HFFc6 (cell line): ENCODE results near the gene GAA. TPM values are rescaled to one million over a fixed set of nuclear protein-coding genes. Genes with fewer than 3 reads are reported as not detected.

Source experiments
- DNase-seq: peaks from one replicate; pipeline ENCODE4 v3.0.0-alpha.2; 2018
- H3K27ac Mint-ChIP-seq: 2 replicates; pipeline ENCODE4 v1.8.0; 2020; ENCODE audit warnings: mild to moderate bottlenecking, mixed read lengths
- H3K27me3 Mint-ChIP-seq: 2 replicates; pipeline ENCODE4 v1.8.0; 2021; ENCODE audit warnings: mild to moderate bottlenecking, moderate library complexity, mixed read lengths; ENCODE audit not compliant: insufficient read depth
- H3K36me3 Mint-ChIP-seq: 2 replicates; pipeline ENCODE4 v1.8.0; 2021; ENCODE audit warnings: low read depth, mixed read lengths
- H3K4me1 Mint-ChIP-seq: 2 replicates; pipeline ENCODE4 v1.8.0; 2020; ENCODE audit warnings: low read depth, mixed read lengths
- H3K4me3 Mint-ChIP-seq: 2 replicates; pipeline ENCODE4 v1.8.0; 2020; ENCODE audit warnings: mild to moderate bottlenecking, moderate library complexity, mixed read lengths
- H3K9me3 Mint-ChIP-seq: 2 replicates; pipeline ENCODE4 v1.8.0; 2020; ENCODE audit warnings: mild to moderate bottlenecking, mixed read lengths
- long read RNA-seq: library from polyadenylated mRNA; unstranded; transcript quantifications from one replicate; pipeline ENCODE4 v2.0.0, GENCODE V29; 2019
- total RNA-seq, 6 experiments: library from RNA; stranded (reverse); fragmentation: NEBNext Ultra II Directional; extraction: Animal tissue kit (Norgen Biotek cat#: 25700); gene quantifications; 2 replicates in 1 of 6; 3 replicates in 5 of 6; pipeline ENCODE4 v1.2.3, GENCODE V29; 2021
- TF ChIP-seq, protein P1 (sequence below): fragments of 200-600 bp; sonication (generic); IDR thresholded peaks from 2 replicates; pipeline ENCODE4 v1.5.0; 2021; ENCODE audit warnings: antibody characterized with exemption, mild to moderate bottlenecking

Gene GAA
- 10 to 100 TPM; 17.4 to 34.1 (median 18.6) TPM for total RNA-seq
- long read RNA-seq, transcript GAA-202 (21 exons, 3,549 nt), result major isoform, 8 of 39 reads
- long read RNA-seq, partial matches to known transcripts, result 20 of 39 reads
- long read RNA-seq, other reads (novel, unspliced or antisense), result 8 of 39 reads

DNA sequence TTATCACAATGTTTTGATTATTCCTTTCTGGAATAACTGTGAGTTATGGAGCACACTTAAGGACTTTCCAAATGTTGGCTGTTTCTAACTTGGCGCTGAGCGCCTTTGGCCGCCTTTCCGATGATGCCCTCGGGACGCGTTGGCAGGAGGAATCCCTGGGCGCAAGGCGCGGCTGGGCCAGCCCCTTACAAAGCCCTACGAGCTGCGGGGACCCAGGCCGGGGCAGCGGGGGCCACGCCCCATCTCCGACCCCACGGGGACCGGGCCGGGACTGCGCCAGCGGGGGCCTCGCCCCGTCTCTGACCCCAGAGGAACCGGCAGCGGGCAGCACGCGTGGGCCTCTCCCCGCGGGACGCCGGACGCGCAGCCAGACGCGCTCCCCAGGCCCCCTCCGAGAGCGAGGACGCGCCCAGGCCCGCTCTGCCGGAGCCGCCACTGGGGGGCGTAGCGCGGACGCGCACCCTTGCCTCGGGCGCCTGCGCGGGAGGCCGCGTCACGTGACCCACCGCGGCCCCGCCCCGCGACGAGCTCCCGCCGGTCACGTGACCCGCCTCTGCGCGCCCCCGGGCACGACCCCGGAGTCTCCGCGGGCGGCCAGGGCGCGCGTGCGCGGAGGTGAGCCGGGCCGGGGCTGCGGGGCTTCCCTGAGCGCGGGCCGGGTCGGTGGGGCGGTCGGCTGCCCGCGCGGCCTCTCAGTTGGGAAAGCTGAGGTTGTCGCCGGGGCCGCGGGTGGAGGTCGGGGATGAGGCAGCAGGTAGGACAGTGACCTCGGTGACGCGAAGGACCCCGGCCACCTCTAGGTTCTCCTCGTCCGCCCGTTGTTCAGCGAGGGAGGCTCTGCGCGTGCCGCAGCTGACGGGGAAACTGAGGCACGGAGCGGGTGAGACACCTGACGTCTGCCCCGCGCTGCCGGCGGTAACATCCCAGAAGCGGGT lies at the start of gene GAA:
GAA (plus strand) TSS at position 571 of the 935 bp plus-strand sequence. CDS start 3,006 bp downstream, outside the sequence.
- H3K4me3 Mint-ChIP-seq, result peak within 1 kb of the TSS; percentile 97
- peak within 1 kb of the TSS; percentile 76 for H3K27ac Mint-ChIP-seq
- H3K9me3 Mint-ChIP-seq, result no peaks in the 10 kb centered on the region
- no peaks in the 10 kb centered on the region for H3K36me3 Mint-ChIP-seq
- DNase-seq, result peak; percentile 57
- peaks cover 4% of the 10 kb centered on the region for H3K27me3 Mint-ChIP-seq
- TF ChIP-seq, protein P1, sequence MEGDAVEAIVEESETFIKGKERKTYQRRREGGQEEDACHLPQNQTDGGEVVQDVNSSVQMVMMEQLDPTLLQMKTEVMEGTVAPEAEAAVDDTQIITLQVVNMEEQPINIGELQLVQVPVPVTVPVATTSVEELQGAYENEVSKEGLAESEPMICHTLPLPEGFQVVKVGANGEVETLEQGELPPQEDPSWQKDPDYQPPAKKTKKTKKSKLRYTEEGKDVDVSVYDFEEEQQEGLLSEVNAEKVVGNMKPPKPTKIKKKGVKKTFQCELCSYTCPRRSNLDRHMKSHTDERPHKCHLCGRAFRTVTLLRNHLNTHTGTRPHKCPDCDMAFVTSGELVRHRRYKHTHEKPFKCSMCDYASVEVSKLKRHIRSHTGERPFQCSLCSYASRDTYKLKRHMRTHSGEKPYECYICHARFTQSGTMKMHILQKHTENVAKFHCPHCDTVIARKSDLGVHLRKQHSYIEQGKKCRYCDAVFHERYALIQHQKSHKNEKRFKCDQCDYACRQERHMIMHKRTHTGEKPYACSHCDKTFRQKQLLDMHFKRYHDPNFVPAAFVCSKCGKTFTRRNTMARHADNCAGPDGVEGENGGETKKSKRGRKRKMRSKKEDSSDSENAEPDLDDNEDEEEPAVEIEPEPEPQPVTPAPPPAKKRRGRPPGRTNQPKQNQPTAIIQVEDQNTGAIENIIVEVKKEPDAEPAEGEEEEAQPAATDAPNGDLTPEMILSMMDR, result peak; percentile 90
- peaks cover 22% of the 10 kb centered on the region for H3K4me1 Mint-ChIP-seq

DNA sequence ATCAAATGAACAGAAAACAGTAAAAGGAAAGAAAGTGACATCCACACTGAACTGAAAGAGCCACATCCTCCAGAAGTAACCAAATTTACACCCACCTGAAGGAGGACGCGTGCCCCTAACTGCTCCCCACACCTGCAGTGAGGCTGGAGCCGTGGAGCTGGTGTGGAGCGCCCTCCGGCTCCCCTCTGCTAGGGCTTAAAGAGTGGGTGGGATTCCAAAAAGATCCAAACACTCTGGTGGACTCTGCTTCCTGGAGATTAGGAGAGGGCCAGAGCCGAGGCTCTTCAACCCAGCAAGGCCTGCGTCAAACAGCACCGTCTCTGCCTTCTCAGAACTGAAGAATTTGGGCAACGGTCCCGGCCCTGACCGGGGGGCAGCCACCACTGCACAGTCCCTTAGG lies 49.7 kb upstream of the GAA start:
- Mint-ChIP-seq H3K4me1 (peaks cover 5% of the 10 kb centered on the region; the same call in 1 of the 2 replicates), H3K36me3 (no peaks in the 10 kb centered on the region), H3K4me3 (no peak overlapping the region), H3K9me3 (no peaks in the 10 kb centered on the region), H3K27me3 (no peaks in the 10 kb centered on the region; the same call in none of the 2 replicates), H3K27ac (no peak overlapping the region)
- no peak for DNase-seq
- TF ChIP-seq, protein P1, result no peak

DNA sequence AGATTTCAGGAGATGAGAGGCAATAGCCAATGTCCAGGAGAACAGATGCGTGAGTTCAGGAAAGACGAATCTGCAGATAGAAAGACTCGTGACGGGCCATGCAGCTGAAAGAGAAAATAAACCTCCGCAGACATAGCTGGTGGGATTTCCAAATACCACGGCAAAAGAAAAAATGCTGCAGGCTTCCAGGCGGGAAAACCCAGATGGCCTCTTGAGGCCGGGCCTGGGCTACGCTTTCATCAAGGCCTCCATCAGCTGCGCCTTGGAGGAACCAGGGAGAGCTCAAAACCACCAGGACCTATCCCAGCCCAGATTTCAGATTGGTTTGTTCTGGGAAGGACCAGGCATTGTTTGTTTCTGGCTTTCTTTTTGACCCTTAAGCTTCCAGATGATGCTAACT lies 48.3 kb upstream of the GAA start:
- no peak overlapping the region for H3K4me3 Mint-ChIP-seq
- H3K27me3 Mint-ChIP-seq, result no peaks in the 10 kb centered on the region; the same call in none of the 2 replicates
- DNase-seq, result no peak
- H3K9me3 Mint-ChIP-seq, result no peaks in the 10 kb centered on the region
- H3K27ac Mint-ChIP-seq, result no peak overlapping the region
- no peaks in the 10 kb centered on the region for H3K36me3 Mint-ChIP-seq
- TF ChIP-seq, protein P1, result no peak
- H3K4me1 Mint-ChIP-seq, result peaks cover 5% of the 10 kb centered on the region; the same call in 1 of the 2 replicates

DNA sequence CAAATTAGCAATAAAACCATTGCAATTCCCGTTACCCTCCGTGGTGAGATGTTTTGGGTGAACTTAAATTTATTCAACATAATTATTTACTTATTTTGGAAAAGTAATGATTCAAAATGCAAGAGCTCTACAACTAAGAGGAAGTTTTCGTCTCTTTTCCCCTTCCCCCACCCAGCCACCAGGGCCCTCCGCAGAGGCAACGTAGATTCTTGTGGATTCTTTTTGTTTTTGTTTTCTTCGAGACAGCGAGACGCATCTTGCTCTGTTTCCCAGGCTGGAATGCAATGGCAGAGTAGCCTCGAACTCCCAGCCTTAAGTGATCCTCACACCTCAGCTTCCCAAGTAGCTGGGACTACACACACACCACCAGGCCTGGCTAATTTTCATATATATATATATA lies 45.8 kb upstream of the GAA start:
- Mint-ChIP-seq H3K27ac (no peak overlapping the region), H3K36me3 (no peaks in the 10 kb centered on the region), H3K27me3 (peaks cover 3% of the 10 kb centered on the region), H3K4me1 (peaks cover 5% of the 10 kb centered on the region; the same call in 1 of the 2 replicates), H3K4me3 (no peak overlapping the region), H3K9me3 (no peaks in the 10 kb centered on the region)
- DNase-seq, result no peak
- TF ChIP-seq, protein P1, result no peak

DNA sequence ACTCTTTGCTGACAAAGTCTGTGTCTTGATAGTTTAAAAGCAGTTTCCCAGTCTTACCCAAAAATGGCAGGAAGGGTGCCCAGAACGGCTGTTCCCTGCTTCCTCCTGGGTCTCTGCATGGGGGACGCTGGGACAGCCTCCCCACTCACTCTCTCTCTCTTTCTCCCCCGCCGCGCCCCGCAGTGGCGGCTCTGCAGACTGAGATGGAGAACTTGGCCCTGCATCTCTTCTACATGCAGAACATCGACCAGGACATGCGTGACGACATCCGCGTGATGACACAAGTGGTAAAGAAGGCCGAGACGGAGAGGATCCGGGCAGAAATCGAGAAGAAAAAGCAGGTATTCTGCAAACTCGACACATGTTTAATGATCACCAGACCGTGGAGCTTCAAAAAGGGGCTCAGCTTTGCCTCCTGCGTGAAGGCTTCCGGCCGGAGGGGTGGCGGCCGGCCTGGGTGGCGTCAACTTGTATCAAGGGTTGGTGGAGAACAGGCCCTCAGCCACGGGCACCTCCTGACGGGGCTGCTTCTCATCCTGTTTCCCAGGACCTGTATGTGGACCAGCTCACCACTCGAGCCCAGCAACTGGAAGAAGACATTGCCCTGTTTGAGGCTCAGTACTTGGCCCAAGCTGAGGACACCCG lies 42.9 kb upstream of the GAA start:
- H3K36me3 Mint-ChIP-seq, result no peaks in the 10 kb centered on the region
- DNase-seq, result no peak
- H3K27ac Mint-ChIP-seq, result no peak overlapping the region
- H3K9me3 Mint-ChIP-seq, result no peaks in the 10 kb centered on the region
- no peak overlapping the region for H3K4me3 Mint-ChIP-seq
- TF ChIP-seq, protein P1, result no peak
- peaks cover 9% of the 10 kb centered on the region for H3K27me3 Mint-ChIP-seq
- H3K4me1 Mint-ChIP-seq, result peaks cover 5% of the 10 kb centered on the region; the same call in 1 of the 2 replicates
